ENCODE measurements around the gene NFATC4. TPM values are rescaled to one million over a fixed set of nuclear protein-coding genes. Genes with fewer than 3 reads are reported as not detected.

NFATC4 gene
- total and polyA plus RNA-seq, 2 of the 4 experiments (the other 2 are of a cell fraction), result 15.6 to 35.8 TPM

- H4K5ac ChIP-seq (ENCODE audit: low read depth, low read length), result no peak overlapping the region
- no peaks in the 10 kb centered on the region for H3K9me1 ChIP-seq (ENCODE audit: insufficient read depth, low read length)
- intact Hi-C loops (cut with micrococcal nuclease) (no loop called here), dilution Hi-C loops (cut with HindIII; ENCODE audit: low sequenced_read_pairs, unreplicated experiment) (no loop called here), in situ Hi-C loops (cut with MboI; ENCODE audit: low sequenced_read_pairs) (no loop called here)
- H2BK5ac ChIP-seq (ENCODE audit: low read depth, low read length, poor library complexity, severe bottlenecking), result no peak overlapping the region
- no peak overlapping the region for H3K4ac ChIP-seq (ENCODE audit: low read depth, low read length)
- no peak overlapping the region for H2BK15ac ChIP-seq (ENCODE audit: low read depth, low read length)
- POLR2A ChIA-PET (ENCODE audit: unreplicated experiment), result no interaction called here
- H3K56ac ChIP-seq (ENCODE audit: extremely low read depth, insufficient read depth, low read length), result no peak overlapping the region
- H3K4me1 ChIP-seq (ENCODE audit: control insufficient read depth, insufficient read depth, low read length), result peaks cover 3% of the 10 kb centered on the region
- CTCF ChIA-PET, result interaction anchor here (1.2 kb wide), 2 partner anchors 10 to 14 kb away, joined by 4 to 6 read pairs; no protein-coding TSS in a partner anchor
- no peak overlapping the region for H3K14ac ChIP-seq (replicated peaks; ENCODE audit: low read depth, low read length)
- H4K8ac ChIP-seq (ENCODE audit: low read depth in 2 of 2, low read length in 2 of 2), result no peak overlapping the region
- H3K36me3 ChIP-seq (ENCODE audit: control insufficient read depth, insufficient read depth, low read length), result no peaks in the 10 kb centered on the region
- no peaks in the 10 kb centered on the region for H3K79me1 ChIP-seq (ENCODE audit: low read depth in 1 of 2, low read length in 2 of 2)
- no peak overlapping the region for H2BK120ac ChIP-seq (ENCODE audit: low read depth, low read length)
- no peak overlapping the region for H3K9ac ChIP-seq (ENCODE audit: low read depth, low read length)
- no peak overlapping the region for H2AK9ac ChIP-seq (replicated peaks; ENCODE audit: low read depth, low read length, poor library complexity)
- H2AFZ ChIP-seq (replicated peaks; ENCODE audit: low read length, poor library complexity), result no peak overlapping the region
- no peaks in the 10 kb centered on the region for H3K9me3 ChIP-seq (ENCODE audit: control insufficient read depth, insufficient read depth, low read length)
- H3K27ac ChIP-seq (ENCODE audit: insufficient read depth, low read length), result no peak overlapping the region
- H3K23ac ChIP-seq (ENCODE audit: low read depth, low read length), result no peak overlapping the region
- no peak overlapping the region for H2BK20ac ChIP-seq (ENCODE audit: low read depth, low read length)
- no peak overlapping the region for H4K91ac ChIP-seq (ENCODE audit: insufficient read depth, low read depth, low read length)
- ATAC-seq (ENCODE audit: low read depth), result no peak
- no peak for TF ChIP-seq CEBPB (IDR thresholded peaks at IDR 0.05; ENCODE audit: low read depth, low read length)
- H2AK5ac ChIP-seq (ENCODE audit: low read depth, low read length), result no peak overlapping the region
- no peaks in the 10 kb centered on the region for H4K20me1 ChIP-seq (ENCODE audit: insufficient read depth, low read length)
- no peak for DNase-seq
- WGBS, 2 experiments (ENCODE audit: extremely low coverage in 2 of 2, insufficient read length in 1 of 2), result 0% methylated on average over 1 of the region's 1 CpG; no CpG with 5 or more reads in 1 of the 2 experiments
- no peak overlapping the region for H3K18ac ChIP-seq (ENCODE audit: low read depth, low read length)
- BruUV-seq (replicated peaks), result no TSS peak
- no peak overlapping the region for H3K4me3 ChIP-seq (ENCODE audit: insufficient read depth, low read depth, low read length)
- H3K27me3 ChIP-seq (ENCODE audit: control insufficient read depth, insufficient read depth, low read length), result peaks cover 41% of the 10 kb centered on the region
- H3K4me2 ChIP-seq (ENCODE audit: low read depth, low read length), result no peak overlapping the region
These were observed 20.9 kb upstream of the NFATC4 start for GRCh38 chr14:24347134-24347533.

Measured in IMR-90 (cell line).